PC-9 (cell line): Measurements from ENCODE around the gene CNTN5. TPM values are rescaled to one million over a fixed set of nuclear protein-coding genes. Genes with fewer than 3 reads are reported as not detected.

Experiments used
- BruUV-seq: library from RNA; stranded (reverse); fragments of 400-500 nt; replicated peaks from 2 replicates; lab custom pipeline; 2021; lab: Mats Ljungman, UMichigan
- CTCF ChIA-PET: fragments of 300-600 bp; sonication (Branson Sonifier 250); formaldehyde crosslinking; loops from one replicate; lab custom pipeline; 2022; ENCODE audit warnings: antibody characterized with exemption; lab: Charles Lee
- POLR2A ChIA-PET: fragments of 300-600 bp; sonication (Branson Sonifier 250); formaldehyde crosslinking; loops from one replicate; lab custom pipeline; 2022; ENCODE audit warnings: antibody characterized with exemption; ENCODE audit not compliant: unreplicated experiment; lab: Charles Lee
- DNase-seq, 2 experiments: peaks; one replicate each; pipeline versions ENCODE4 v3.0.0 to v3.0.0-alpha.2; 2015 to 2022; ENCODE audit warnings: mixed read lengths in 1 of 2
- H2AFZ ChIP-seq: fragments of 200-600 bp; sonication (generic); 2 replicates; pipeline ENCODE4 v1.8.1; 2017; ENCODE audit warnings: antibody characterized with exemption
- H3F3A ChIP-seq: fragments of 200-600 bp; sonication (generic); 2 replicates; pipeline ENCODE4 v1.8.1; 2017; ENCODE audit warnings: antibody characterized with exemption, mild to moderate bottlenecking, low read depth; ENCODE audit not compliant: insufficient read depth
- H3K27ac ChIP-seq: fragments of 200-600 bp; sonication (generic); 2 replicates; pipeline ENCODE4 v1.6.1; 2016; ENCODE audit warnings: mixed run types
- H3K27me3 ChIP-seq: fragments of 200-600 bp; sonication (generic); 2 replicates; pipeline ENCODE4 v1.6.1; 2016; ENCODE audit warnings: low read depth, mixed run types; ENCODE audit not compliant: insufficient read depth
- H3K36me3 ChIP-seq: fragments of 200-600 bp; sonication (generic); 2 replicates; pipeline ENCODE4 v1.6.1; 2016; ENCODE audit warnings: low read depth, mixed run types
- H3K4me1 ChIP-seq: fragments of 200-600 bp; sonication (generic); replicated peaks from 2 replicates; pipeline ENCODE4 v1.6.1; 2016; ENCODE audit warnings: mixed run types; ENCODE audit not compliant: insufficient read depth
- H3K4me2 ChIP-seq: fragments of 200-600 bp; sonication (generic); 2 replicates; pipeline ENCODE4 v1.6.1; 2017; ENCODE audit warnings: mixed run types
- H3K4me3 ChIP-seq: fragments of 200-600 bp; sonication (generic); 2 replicates; pipeline ENCODE4 v1.6.1; 2016; ENCODE audit warnings: mixed run types
- H3K79me2 ChIP-seq: fragments of 200-600 bp; sonication (generic); 2 replicates; pipeline ENCODE4 v1.6.1; 2017; ENCODE audit warnings: low read depth, mixed run types
- H3K9me2 ChIP-seq: fragments of 200-600 bp; sonication (generic); 2 replicates; pipeline ENCODE4 v1.8.1; 2017; ENCODE audit warnings: mild to moderate bottlenecking; ENCODE audit not compliant: insufficient read depth
- H3K9me3 ChIP-seq: fragments of 200-600 bp; sonication (generic); 2 replicates; pipeline ENCODE4 v1.8.1; 2016; ENCODE audit warnings: low read depth; ENCODE audit not compliant: insufficient read depth
- H4K20me1 ChIP-seq: fragments of 200-600 bp; sonication (generic); 2 replicates; pipeline ENCODE4 v1.8.1; 2017; ENCODE audit not compliant: insufficient read depth
- EZH2 ChIP-seq: fragments of 200-600 bp; sonication (generic); IDR thresholded peaks from 2 replicates; pipeline ENCODE4 v1.8.0; 2017; ENCODE audit warnings: antibody characterized with exemption, low read depth
- intact Hi-C: fragments of 100-400 bp; cut with micrococcal nuclease; formaldehyde crosslinking; loops from one replicate; pipeline ENCODE4 v1.10.0; 2022; ENCODE audit not compliant: unreplicated experiment
- total RNA-seq: library from RNA; stranded (reverse); gene quantifications from 2 replicates; pipeline ENCODE4 v1.2.3, GENCODE V29; 2021
- TF ChIP-seq, protein P1 (sequence below): fragments of 200-600 bp; sonication (generic); conservative IDR thresholded peaks from 2 replicates; pipeline ENCODE4 v1.6.1; 2017; ENCODE audit warnings: mixed run types, antibody characterized with exemption, mild to moderate bottlenecking, moderate library complexity

Gene CNTN5
- total RNA-seq, 1 experiment from 2014 or later: not detected

DNA sequence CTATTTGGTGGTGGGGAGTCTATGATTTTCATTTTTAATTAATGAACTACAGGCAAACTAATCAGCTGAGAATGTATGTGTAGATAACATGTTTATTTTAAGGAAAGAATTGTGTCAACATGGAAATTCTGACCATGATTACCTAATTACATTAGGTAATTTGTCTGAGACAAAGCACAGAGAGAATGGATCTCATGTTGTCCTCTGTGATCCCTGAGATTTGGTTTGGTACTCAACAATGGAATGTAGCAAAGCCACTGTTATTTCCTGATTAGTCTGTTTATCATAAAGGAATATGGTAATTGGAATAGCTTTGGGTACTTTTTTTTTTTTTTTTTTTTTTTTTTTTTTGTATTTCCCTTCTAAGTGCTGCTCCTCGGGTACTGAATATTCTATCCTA lies 947.6 kb downstream of the CNTN5 start:
- Histone ChIP-seq H3K36me3 (no peaks in the 10 kb centered on the region), H2AFZ (no peak overlapping the region), H3K9me3 (no peaks in the 10 kb centered on the region), H3K4me1 (no peaks in the 10 kb centered on the region), H3K4me2 (no peak overlapping the region), H3F3A (no peaks in the 10 kb centered on the region), H3K9me2 (no peaks in the 10 kb centered on the region), H3K27ac (no peak overlapping the region), H3K27me3 (no peaks in the 10 kb centered on the region), H3K4me3 (no peak overlapping the region), H3K79me2 (no peaks in the 10 kb centered on the region), H4K20me1 (no peaks in the 10 kb centered on the region; the same call in 1 of the 2 replicates)
- no TSS peak for BruUV-seq
- ChIA-PET POLR2A (no interaction called here), CTCF (no interaction called here)
- intact Hi-C loops: no loop called here
- no peak for TF ChIP-seq EZH2
- TF ChIP-seq, protein P1, sequence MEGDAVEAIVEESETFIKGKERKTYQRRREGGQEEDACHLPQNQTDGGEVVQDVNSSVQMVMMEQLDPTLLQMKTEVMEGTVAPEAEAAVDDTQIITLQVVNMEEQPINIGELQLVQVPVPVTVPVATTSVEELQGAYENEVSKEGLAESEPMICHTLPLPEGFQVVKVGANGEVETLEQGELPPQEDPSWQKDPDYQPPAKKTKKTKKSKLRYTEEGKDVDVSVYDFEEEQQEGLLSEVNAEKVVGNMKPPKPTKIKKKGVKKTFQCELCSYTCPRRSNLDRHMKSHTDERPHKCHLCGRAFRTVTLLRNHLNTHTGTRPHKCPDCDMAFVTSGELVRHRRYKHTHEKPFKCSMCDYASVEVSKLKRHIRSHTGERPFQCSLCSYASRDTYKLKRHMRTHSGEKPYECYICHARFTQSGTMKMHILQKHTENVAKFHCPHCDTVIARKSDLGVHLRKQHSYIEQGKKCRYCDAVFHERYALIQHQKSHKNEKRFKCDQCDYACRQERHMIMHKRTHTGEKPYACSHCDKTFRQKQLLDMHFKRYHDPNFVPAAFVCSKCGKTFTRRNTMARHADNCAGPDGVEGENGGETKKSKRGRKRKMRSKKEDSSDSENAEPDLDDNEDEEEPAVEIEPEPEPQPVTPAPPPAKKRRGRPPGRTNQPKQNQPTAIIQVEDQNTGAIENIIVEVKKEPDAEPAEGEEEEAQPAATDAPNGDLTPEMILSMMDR: no peak
- DNase-seq: no peak

DNA sequence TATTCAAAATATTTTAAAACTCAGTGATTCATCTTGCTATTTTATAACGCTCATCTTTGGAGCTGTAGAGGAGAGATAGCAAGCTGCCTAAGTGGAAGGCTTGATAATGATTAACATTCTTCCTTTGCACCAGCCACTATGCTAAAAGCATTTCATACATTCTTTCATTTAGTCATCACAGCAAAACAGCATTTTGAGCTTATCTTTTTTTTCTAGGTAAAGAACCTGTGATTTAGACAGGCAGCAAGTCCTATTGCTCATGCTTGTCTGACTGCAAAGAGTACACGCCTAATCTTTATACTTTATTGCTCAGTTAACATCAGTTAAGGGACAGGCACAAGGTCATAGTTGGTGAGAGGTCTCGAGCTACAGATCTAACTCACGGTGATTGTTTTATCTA lies 953.2 kb downstream of the CNTN5 start:
- DNase-seq: no peak

DNA sequence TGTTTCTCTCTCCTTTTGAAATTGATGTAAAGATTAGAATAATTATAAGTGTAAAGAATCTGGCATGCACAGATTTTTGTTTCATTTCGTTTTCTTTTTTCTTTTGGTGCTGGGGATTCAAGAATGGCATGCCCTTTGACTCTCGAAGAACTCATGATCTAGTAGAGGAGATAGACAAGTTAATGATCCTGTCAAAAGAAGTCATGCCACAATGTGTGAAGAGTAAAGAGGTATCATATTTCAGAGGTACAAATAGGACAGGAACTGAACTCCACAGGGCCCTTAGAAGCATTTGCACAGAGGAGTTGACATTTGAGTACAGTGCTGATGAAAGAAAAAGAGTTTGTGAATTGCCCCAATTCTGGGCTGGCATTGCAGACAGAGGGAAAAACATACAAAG lies 958.3 kb downstream of the CNTN5 start:
- ChIA-PET POLR2A (no interaction called here), CTCF (no interaction called here)
- H3K9me3 ChIP-seq: no peaks in the 10 kb centered on the region
- intact Hi-C loops: no loop called here
- H3K9me2 ChIP-seq: no peaks in the 10 kb centered on the region
- no peak overlapping the region for H3K4me3 ChIP-seq
- no peaks in the 10 kb centered on the region for H3K27me3 ChIP-seq
- no peak for DNase-seq
- BruUV-seq: no TSS peak
- H3K4me2 ChIP-seq: no peak overlapping the region
- TF ChIP-seq, protein P1: no peak
- TF ChIP-seq EZH2: no peak
- no peaks in the 10 kb centered on the region for H3K36me3 ChIP-seq
- H3K4me1 ChIP-seq: no peaks in the 10 kb centered on the region
- no peaks in the 10 kb centered on the region for H3F3A ChIP-seq
- H4K20me1 ChIP-seq: no peaks in the 10 kb centered on the region
- no peak overlapping the region for H3K27ac ChIP-seq
- H3K79me2 ChIP-seq: no peaks in the 10 kb centered on the region
- H2AFZ ChIP-seq: no peak overlapping the region

More for the DNA sequence above, 953.2 kb downstream of the CNTN5 start:
- H3K36me3 ChIP-seq: no peaks in the 10 kb centered on the region
- TF ChIP-seq EZH2: no peak
- TF ChIP-seq, protein P1: no peak
- no peaks in the 10 kb centered on the region for H3F3A ChIP-seq
- H3K4me2 ChIP-seq: no peak overlapping the region
- no peaks in the 10 kb centered on the region for H3K79me2 ChIP-seq
- H4K20me1 ChIP-seq: no peaks in the 10 kb centered on the region; the same call in 1 of the 2 replicates
- H3K27me3 ChIP-seq: no peaks in the 10 kb centered on the region
- intact Hi-C loops: no loop called here
- BruUV-seq: no TSS peak
- H3K9me2 ChIP-seq: no peaks in the 10 kb centered on the region
- H3K4me1 ChIP-seq: no peaks in the 10 kb centered on the region
- no peaks in the 10 kb centered on the region for H3K9me3 ChIP-seq
- no peak overlapping the region for H3K4me3 ChIP-seq
- ChIA-PET POLR2A (no interaction called here), CTCF (no interaction called here)
- H3K27ac ChIP-seq: no peak overlapping the region
- no peak overlapping the region for H2AFZ ChIP-seq
